Skeletal muscle tissue (tissue), 4 donors: Measurements from ENCODE around the gene RAC3. TPM values are rescaled to one million over a fixed set of nuclear protein-coding genes. Genes with fewer than 3 reads are reported as not detected.

ENCODE experiments used
- H3K27ac ChIP-seq: one replicate; pipeline ENCODE4 v1.7.0; 2013; ENCODE audit warnings: mild to moderate bottlenecking, low read depth, low read length, inconsistent platforms
- H3K27me3 ChIP-seq, 3 donors: one replicate each; pipeline ENCODE4 v1.7.0; 2013; ENCODE audit warnings: low read length in 3 of 3; ENCODE audit not compliant: control insufficient read depth in 3 of 3, insufficient read depth in 3 of 3
- H3K36me3 ChIP-seq, 3 donors: one replicate each; pipeline ENCODE4 v1.7.0; 2013; ENCODE audit warnings: low read length in 3 of 3; ENCODE audit not compliant: control insufficient read depth in 3 of 3, insufficient read depth in 3 of 3
- H3K4me1 ChIP-seq, 3 donors: one replicate each; pipeline ENCODE4 v1.7.0; 2013; ENCODE audit warnings: low read length in 3 of 3, mild to moderate bottlenecking in 3 of 3; ENCODE audit not compliant: control insufficient read depth in 3 of 3, insufficient read depth in 3 of 3
- H3K4me3 ChIP-seq, 3 donors: one replicate each; pipeline ENCODE4 v1.7.0; 2013; ENCODE audit warnings: low read length in 3 of 3
- H3K9ac ChIP-seq, 3 donors: one replicate each; pipeline ENCODE4 v1.7.0; 2013; ENCODE audit warnings: low read length in 3 of 3, mild to moderate bottlenecking in 3 of 3, moderate library complexity in 2 of 3, low read depth in 1 of 3
- H3K9me3 ChIP-seq, 3 donors: one replicate each; pipeline ENCODE4 v1.7.0; 2013; ENCODE audit warnings: low read length in 3 of 3; ENCODE audit not compliant: control insufficient read depth in 3 of 3
- total RNA-seq: library from RNA; depleted of rRNA; stranded (reverse); fragments of >200 nt; gene quantifications from one replicate; pipeline ENCODE4 v1.2.3, GENCODE V29; 2014
- donor health status: Osteomylitis.

The RAC3 gene
- total RNA-seq, 1 donor from 2014 or later: 8.4 TPM

DNA sequence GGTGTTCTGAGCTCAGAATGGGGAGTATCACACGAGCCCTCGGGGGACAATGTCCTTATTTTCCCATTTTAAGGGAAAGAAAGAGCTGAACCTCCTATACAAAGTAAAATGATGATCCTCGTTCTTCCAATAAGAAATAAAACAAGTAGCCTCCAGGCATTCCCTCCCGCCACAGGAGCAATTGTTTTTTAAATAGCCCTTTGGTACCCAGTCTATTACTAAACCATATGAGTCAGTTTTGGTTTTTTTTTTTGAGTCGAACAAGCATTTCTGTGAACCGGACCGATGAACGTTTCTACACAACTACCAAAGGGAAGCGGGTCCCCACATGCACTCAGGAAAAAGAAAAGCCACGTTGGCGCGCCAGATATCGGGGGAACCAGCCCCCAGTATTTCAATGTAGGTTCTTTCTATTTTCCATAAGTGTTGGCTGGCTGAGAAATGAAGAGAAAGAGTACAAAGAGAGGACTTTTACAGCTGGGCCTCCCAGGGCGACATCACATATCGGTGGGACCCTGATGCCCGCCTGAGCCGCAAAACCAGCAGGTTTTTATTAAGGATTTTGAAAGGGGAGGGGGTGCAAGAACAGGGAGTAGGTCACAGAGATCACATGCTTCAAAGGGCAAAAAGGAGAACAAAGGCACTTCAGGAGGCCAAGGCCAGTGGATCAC is 9.8 kb downstream of the RAC3 start:
- no peak overlapping the region for H3K9ac ChIP-seq
- H3K9me3 ChIP-seq: no peaks in the 10 kb centered on the region
- no peak overlapping the region for H3K4me3 ChIP-seq
- H3K36me3 ChIP-seq: no peaks in the 10 kb centered on the region
- no peak overlapping the region for H3K27ac ChIP-seq
- H3K27me3 ChIP-seq: no peaks in the 10 kb centered on the region
- peaks cover 9 to 14% (median 11%) of the 10 kb centered on the region in 3 donors for H3K4me1 ChIP-seq

DNA sequence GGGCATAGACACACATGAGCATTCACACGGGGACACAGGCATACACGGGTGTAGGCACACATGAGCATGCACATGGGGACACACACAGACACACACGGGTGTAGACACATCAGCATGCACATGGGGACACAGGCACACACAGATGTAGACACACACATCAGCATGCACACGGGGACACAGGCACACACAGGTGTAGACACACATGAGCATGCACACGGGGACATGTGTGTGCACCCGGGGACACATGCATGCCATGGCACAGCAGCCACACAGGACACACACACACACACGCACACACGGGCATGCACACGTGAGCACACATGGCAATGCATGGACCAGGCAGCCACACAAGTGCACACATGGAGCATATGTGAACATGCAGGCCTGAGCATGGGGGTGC is 11.2 kb downstream of the RAC3 start:
- Histone ChIP-seq H3K9ac (no peak overlapping the region), H3K27me3 (no peaks in the 10 kb centered on the region), H3K4me1 (peaks cover 4 to 5% (median 4%) of the 10 kb centered on the region in 3 donors), H3K4me3 (no peak overlapping the region), H3K27ac (no peak overlapping the region), H3K36me3 (peaks cover 4 to 10% (median 7%) of the 10 kb centered on the region in 3 donors), H3K9me3 (no peaks in the 10 kb centered on the region)

DNA sequence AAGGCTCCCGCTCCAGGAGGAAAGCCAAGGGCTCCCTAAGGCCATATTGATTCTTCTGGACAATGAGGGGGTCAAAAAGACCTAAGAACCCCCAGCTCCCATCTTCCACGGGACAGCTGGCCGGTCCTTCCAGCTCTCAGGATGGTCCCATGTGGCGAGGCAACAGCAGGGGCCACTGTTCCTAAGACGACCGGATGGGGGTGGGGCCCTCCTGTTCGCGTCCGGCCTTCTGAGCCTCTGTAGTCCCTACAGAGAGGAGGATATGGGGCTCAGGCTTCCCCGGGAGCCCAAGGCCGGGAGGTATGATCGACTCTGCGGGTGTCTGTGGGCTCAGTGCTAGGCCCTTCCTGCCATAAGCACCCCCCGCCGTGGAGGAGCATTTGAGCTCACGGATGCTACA is 12.0 kb downstream of the RAC3 start:
- Histone ChIP-seq H3K27ac (no peak overlapping the region), H3K36me3 (peaks cover 9 to 17% (median 12%) of the 10 kb centered on the region in 3 donors), H3K27me3 (no peaks in the 10 kb centered on the region), H3K4me1 (no peaks in the 10 kb centered on the region), H3K9ac (no peak overlapping the region), H3K9me3 (no peaks in the 10 kb centered on the region), H3K4me3 (no peak overlapping the region)

DNA sequence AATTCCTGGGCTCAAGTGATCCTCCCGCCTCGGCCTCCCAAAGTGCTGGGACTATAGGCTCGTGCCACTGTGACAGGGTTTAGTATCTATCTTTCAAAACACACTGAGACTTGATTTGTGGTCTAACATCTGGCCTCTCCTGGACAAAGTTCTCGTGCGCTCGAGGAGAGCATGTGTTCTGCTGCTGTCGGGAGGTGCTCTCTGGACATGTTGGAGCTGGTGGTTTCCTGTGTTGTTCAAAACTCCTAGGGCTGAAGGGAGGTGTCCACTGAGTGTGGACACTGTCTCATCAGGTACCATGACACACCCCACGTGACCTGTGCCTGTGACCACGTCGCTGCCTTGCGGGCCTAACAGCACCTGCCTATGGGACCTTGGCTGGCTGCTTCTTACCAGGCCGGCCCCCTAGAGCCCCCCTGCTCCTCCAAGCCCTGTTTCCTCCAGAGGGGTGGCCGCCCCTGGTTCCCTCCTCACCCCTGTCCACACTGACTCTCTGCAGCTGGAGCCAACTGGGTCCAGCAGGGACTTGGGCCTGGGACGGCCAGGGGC is 14.5 kb downstream of the RAC3 start:
- no peak overlapping the region for H3K27ac ChIP-seq
- H3K27me3 ChIP-seq: no peaks in the 10 kb centered on the region
- H3K4me1 ChIP-seq: peaks cover 9 to 13% (median 9%) of the 10 kb centered on the region in 3 donors
- no peak overlapping the region for H3K9ac ChIP-seq
- H3K4me3 ChIP-seq: no peak overlapping the region
- peaks cover 19 to 29% (median 21%) of the 10 kb centered on the region in 3 donors for H3K36me3 ChIP-seq
- H3K9me3 ChIP-seq: no peaks in the 10 kb centered on the region

DNA sequence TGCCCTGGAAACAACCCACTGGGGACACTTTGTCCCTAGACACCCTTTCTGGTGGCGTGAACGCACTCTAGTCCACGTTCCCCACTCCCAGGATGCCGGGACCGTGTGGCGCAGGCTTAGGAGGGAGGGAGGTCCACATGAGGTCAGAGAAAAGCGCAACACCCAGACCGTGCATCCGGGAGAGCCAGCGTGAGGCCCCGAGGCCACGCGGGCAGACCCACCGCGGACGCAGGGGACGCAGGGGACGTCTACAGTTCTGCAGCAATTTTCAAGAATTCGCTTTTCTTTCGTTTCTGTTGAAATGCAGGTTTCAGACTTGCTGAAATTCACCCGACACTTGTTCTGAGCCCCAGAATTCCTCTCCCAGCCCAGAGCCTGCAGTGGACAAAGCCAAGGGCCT is 15.4 kb downstream of the RAC3 start:
- no peak overlapping the region for H3K27ac ChIP-seq
- H3K9me3 ChIP-seq: no peaks in the 10 kb centered on the region
- peaks cover 9 to 14% (median 9%) of the 10 kb centered on the region in 3 donors for H3K4me1 ChIP-seq
- H3K36me3 ChIP-seq: peaks cover 19 to 29% (median 21%) of the 10 kb centered on the region in 3 donors
- H3K27me3 ChIP-seq: no peaks in the 10 kb centered on the region
- H3K9ac ChIP-seq: peak overlapping the region in 1 of 3 donors; percentile 8
- no peak overlapping the region for H3K4me3 ChIP-seq

DNA sequence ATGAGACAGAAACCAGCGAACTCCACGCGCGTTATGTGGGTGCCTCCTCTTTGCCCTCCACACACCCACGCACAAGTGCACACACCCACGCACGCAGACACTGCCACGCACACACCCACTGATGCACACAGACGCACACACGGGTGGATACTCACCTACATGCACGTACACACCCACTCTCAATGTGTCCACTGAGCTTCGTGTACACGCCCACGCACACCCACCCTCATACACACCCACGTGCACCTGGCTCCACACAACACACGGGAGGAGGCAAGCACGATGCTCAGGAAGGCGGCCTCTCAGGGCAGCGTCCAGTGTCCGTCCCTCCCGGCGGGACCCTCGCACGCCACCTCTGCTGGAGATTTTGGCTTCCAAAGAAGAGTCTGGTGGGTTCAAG is 15.9 kb downstream of the RAC3 start:
- no peak overlapping the region for H3K9ac ChIP-seq
- H3K4me3 ChIP-seq: no peak overlapping the region
- H3K4me1 ChIP-seq: peaks cover 9 to 18% (median 12%) of the 10 kb centered on the region in 3 donors
- peaks cover 19 to 29% (median 21%) of the 10 kb centered on the region in 3 donors for H3K36me3 ChIP-seq
- H3K27me3 ChIP-seq: no peaks in the 10 kb centered on the region
- H3K9me3 ChIP-seq: no peaks in the 10 kb centered on the region
- H3K27ac ChIP-seq: no peak overlapping the region

DNA sequence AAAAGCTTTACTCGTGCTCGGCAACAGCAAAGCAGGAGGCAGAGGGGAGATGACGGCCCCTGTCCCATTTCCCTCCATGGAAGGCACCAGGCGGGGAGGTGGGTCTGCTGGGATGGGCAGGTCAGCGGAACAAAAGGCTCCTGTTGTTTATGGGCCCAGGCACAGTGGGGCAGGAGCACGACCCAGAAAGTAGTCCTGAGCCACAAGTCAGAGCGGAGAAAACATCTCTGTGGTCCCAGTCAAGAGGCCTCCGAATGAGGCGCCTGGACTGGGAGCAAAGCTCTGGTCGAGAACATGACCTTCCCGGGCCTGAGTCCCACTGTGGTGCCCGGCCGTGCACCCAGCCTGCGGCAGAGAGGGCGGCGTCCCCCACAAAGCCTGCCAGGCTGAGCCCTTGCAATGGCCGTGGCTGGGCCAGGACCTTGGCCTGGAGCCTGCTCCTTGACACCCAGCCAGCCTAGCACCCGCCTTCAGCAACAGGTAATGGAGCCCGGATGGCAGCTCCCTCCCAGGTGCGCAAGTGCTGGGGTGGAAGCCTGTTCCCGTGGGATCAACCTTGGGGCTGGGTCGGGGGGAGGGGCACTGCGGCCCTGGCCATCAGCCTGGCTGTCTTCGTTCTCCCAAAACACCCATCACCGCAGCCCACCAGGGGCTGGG is 16.6 kb downstream of the RAC3 start:
- Histone ChIP-seq H3K4me1 (peaks cover 16 to 25% (median 18%) of the 10 kb centered on the region in 3 donors), H3K27ac (no peak overlapping the region), H3K36me3 (peaks cover 19 to 29% (median 21%) of the 10 kb centered on the region in 3 donors), H3K27me3 (no peaks in the 10 kb centered on the region), H3K9ac (no peak overlapping the region), H3K4me3 (no peak overlapping the region), H3K9me3 (no peaks in the 10 kb centered on the region)

DNA sequence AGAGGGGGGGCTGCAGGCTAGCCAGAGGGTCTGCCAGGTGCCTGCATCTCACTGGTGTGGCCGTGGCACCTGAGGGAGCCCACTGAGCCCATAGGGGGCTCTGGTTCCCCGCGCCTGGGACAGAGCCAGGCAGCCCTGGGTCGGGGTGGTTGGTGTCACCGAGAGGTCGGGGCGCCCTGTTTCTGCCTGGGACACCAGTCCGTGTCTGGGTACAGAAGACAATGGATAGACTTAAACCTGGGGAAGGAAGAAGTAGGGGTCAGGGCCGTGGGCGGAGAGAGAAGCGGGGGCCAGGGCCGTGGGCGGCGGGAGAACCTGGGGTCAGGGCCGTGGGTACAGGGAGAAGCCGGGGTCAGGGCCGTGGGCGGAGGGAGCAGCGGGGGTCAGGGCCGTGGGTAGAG is 17.1 kb downstream of the RAC3 start:
- Histone ChIP-seq H3K9ac (no peak overlapping the region), H3K27ac (no peak overlapping the region), H3K4me1 (peaks cover 21 to 30% (median 23%) of the 10 kb centered on the region in 3 donors), H3K27me3 (no peaks in the 10 kb centered on the region), H3K9me3 (no peaks in the 10 kb centered on the region), H3K4me3 (no peak overlapping the region), H3K36me3 (peaks cover 19 to 32% (median 21%) of the 10 kb centered on the region in 3 donors)

DNA sequence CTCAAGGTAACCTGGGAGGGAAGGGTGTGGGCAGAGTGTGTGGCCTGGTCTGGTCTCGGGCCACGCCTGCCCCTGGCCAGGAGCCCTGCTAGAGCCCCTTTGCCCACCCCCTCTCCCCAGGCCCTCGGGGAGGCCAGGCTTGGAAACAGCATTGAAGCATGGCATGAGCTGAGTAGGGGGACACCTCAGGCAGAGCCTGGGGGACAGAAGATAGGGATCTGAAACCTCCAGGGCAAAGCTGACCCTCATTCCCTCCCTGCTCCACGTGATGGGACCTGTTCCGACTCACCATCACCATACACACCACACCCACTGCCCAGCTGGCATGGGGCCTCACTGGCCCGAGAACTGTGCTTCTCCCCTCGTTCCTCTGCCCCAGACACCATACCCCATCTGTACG is 17.6 kb downstream of the RAC3 start:
- no peak overlapping the region for H3K9ac ChIP-seq
- H3K9me3 ChIP-seq: no peaks in the 10 kb centered on the region
- H3K4me1 ChIP-seq: peaks cover 25 to 35% (median 26%) of the 10 kb centered on the region in 3 donors
- H3K4me3 ChIP-seq: no peak overlapping the region
- no peaks in the 10 kb centered on the region for H3K27me3 ChIP-seq
- no peak overlapping the region for H3K27ac ChIP-seq
- H3K36me3 ChIP-seq: peaks cover 25 to 37% (median 26%) of the 10 kb centered on the region in 3 donors

DNA sequence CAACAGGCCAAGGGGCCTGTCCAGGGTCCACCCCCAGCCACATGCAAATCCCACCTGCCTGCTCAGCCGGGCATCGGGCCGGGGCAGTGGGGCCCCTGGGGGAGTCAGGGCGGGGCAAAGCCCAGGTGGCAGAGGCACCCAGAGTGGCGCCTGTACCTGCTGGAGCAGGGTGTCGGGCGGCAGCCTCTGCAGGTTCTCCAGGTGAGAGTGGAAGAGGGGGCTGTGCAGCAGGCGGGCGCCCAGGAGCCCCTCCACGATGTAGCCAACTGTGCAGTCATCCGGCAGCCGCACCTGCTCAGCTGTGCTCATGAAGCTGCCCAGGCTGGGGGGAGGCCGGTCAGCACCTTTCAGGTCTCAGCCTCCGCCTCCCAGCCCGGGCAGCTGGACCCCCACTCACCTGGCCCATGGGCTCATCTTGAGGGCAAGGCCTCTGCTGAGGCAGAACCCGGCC is 18.1 kb downstream of the RAC3 start:
- Histone ChIP-seq H3K27ac (no peak overlapping the region), H3K36me3 (peaks cover 28 to 41% (median 29%) of the 10 kb centered on the region in 3 donors), H3K4me3 (no peak overlapping the region), H3K27me3 (no peaks in the 10 kb centered on the region), H3K9me3 (no peaks in the 10 kb centered on the region), H3K9ac (no peak overlapping the region), H3K4me1 (peaks cover 25 to 35% (median 26%) of the 10 kb centered on the region in 3 donors)
